Measurements from ENCODE around the gene RAB17. TPM values are rescaled to one million over a fixed set of nuclear protein-coding genes. Genes with fewer than 3 reads are reported as not detected.

RAB17 gene
- total RNA-seq (2022) (60.9 and 61.5 TPM in 2 replicates), Bru-seq, nascent RNA (percentile 85 among the genes with signal in this experiment), BruChase-seq, experiment 1, labeled RNA remaining after a 2-hour chase (percentile 92 among the genes with signal in this experiment), BruChase-seq, experiment 2, labeled RNA remaining after a 6-hour chase (percentile 92 among the genes with signal in this experiment)
- long read RNA-seq, transcript RAB17-202 (5 exons, 1,792 nt) = minor isoform, 17 of 77 reads
- long read RNA-seq, transcript RAB17-209 (2 exons, 937 nt) = minor isoform, 8 of 77 reads
- long read RNA-seq, transcript RAB17-201 (6 exons, 1,966 nt) = major isoform, 21 of 77 reads
- long read RNA-seq, partial matches to known transcripts = 4 of 77 reads
- long read RNA-seq, other reads (novel, unspliced or antisense) = 25 of 77 reads

DNA sequence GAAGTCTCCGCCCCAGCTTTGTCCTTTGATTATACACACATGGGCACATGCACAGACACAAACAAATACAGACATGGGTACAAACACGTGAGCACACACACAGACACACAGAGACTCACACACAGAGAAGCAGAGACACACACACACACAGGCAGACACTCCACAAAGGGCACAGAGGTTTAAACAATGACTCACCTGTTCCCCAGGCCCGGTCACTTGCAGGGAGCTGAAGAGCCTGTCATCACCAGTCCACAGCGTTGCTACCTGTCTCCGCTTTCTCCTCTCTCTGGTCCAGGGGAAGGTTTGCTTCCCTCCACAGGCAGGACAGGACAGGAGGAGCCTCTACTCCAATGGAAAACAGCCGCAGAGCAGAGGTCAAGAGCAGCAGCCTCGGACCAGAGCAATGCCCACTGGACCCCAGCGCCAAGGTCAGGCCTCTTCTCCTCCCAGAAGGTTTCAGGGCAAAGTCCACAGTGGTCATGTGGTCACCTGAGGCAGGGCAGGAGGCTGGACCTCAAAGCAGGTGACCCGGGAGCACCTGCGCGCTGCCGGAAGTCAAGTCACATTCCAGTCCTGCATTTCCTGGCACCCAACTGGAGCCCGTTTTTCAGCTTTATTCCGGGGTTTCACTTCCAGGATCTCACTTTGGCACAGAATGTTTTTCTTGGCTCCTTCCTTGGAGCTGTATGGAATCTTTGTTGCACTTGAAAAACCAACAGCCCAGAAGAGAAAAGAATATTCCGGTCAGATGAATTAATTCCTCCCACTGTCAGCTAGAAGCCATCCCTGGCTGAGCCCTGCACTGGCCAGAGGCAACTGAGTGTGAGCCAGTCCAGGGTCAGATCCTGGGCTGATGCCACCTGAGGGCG is at the start of gene RAB17:
Gene RAB17 (minus strand): TSS at position 463 of the 869 bp plus-strand sequence. CDS start 4,580 bp downstream, outside the sequence.
- POLR2A ChIA-PET = interaction anchor here (1.0 kb wide), 1 partner anchor 11 kb away, joined by 4 read pairs; no protein-coding TSS in a partner anchor
- H3K27me3 ChIP-seq (replicated peaks; ENCODE audit: control insufficient read depth, insufficient read depth, low read length) = no peaks in the 10 kb centered on the region

GRCh38 chr2:237639836-237640220 is 49.3 kb upstream of the RAB17 start:
- TF ChIP-seq, protein P1, sequence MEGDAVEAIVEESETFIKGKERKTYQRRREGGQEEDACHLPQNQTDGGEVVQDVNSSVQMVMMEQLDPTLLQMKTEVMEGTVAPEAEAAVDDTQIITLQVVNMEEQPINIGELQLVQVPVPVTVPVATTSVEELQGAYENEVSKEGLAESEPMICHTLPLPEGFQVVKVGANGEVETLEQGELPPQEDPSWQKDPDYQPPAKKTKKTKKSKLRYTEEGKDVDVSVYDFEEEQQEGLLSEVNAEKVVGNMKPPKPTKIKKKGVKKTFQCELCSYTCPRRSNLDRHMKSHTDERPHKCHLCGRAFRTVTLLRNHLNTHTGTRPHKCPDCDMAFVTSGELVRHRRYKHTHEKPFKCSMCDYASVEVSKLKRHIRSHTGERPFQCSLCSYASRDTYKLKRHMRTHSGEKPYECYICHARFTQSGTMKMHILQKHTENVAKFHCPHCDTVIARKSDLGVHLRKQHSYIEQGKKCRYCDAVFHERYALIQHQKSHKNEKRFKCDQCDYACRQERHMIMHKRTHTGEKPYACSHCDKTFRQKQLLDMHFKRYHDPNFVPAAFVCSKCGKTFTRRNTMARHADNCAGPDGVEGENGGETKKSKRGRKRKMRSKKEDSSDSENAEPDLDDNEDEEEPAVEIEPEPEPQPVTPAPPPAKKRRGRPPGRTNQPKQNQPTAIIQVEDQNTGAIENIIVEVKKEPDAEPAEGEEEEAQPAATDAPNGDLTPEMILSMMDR (IDR thresholded peaks at IDR 0.05; ENCODE audit: insufficient read depth in 1 of 2, low read depth in 1 of 2, low read length in 1 of 2, severe bottlenecking in 1 of 2, unreplicated experiment in 1 of 2) = no peak
- Mint-ChIP-seq H3K36me3 (ENCODE audit: insufficient read depth, unreplicated experiment) (peaks cover 5% of the 10 kb centered on the region), H3K27ac (ENCODE audit: unreplicated experiment) (no peak overlapping the region), H3K4me3 (ENCODE audit: unreplicated experiment) (no peak overlapping the region), H3K4me1 (ENCODE audit: low read depth, unreplicated experiment) (no peaks in the 10 kb centered on the region), H3K27me3 (ENCODE audit: insufficient read depth, unreplicated experiment) (no peaks in the 10 kb centered on the region), H3K9me3 (ENCODE audit: unreplicated experiment) (peaks cover 5% of the 10 kb centered on the region)
- H3K27me3 ChIP-seq (replicated peaks; ENCODE audit: control insufficient read depth, insufficient read depth, low read length) = no peaks in the 10 kb centered on the region
- no peaks in the 10 kb centered on the region for H3K36me3 ChIP-seq (ENCODE audit: control insufficient read depth, insufficient read depth, low read length)
- ChIA-PET CTCF (no interaction called here), POLR2A (no interaction called here)
- no peak overlapping the region for H3K4me3 ChIP-seq (ENCODE audit: low read depth, low read length)
- no peak for DNase-seq
- 0 out of 2 replicates have a peak, but pooled peaks cover under 1% of the 10 kb centered on the region for H3K4me1 ChIP-seq
- H3K9me3 ChIP-seq = no peaks in the 10 kb centered on the region
- BruUV-seq (replicated peaks) = no TSS peak
- intact Hi-C loops (cut with micrococcal nuclease; ENCODE audit: unreplicated experiment) = no loop called here

More for the DNA sequence above, at the start of gene RAB17:
- intact Hi-C loops (cut with micrococcal nuclease; ENCODE audit: unreplicated experiment) = loop anchor here (1.0 to 10.0 kb wide), 2 partner anchors 24 to 104 kb away; no protein-coding TSS in a partner anchor
- H3K4me3 Mint-ChIP-seq (ENCODE audit: unreplicated experiment) = peak within 1 kb of the TSS; percentile 88
- Histone ChIP-seq H3K4me1 (peaks cover 33% of the 10 kb centered on the region), H3K9me3 (no peaks in the 10 kb centered on the region), H3K4me3 (ENCODE audit: low read depth, low read length) (peak within 1 kb of the TSS; percentile 36), H3K36me3 (ENCODE audit: control insufficient read depth, insufficient read depth, low read length) (no peaks in the 10 kb centered on the region)
- TF ChIP-seq, protein P1 (IDR thresholded peaks at IDR 0.05; ENCODE audit: insufficient read depth in 1 of 2, low read depth in 1 of 2, low read length in 1 of 2, severe bottlenecking in 1 of 2, unreplicated experiment in 1 of 2) = no peak
- BruUV-seq (replicated peaks) = no TSS peak
- no peaks in the 10 kb centered on the region for H3K27me3 Mint-ChIP-seq (ENCODE audit: insufficient read depth, unreplicated experiment)
- H3K4me1 Mint-ChIP-seq (ENCODE audit: low read depth, unreplicated experiment) = peaks cover 18% of the 10 kb centered on the region
- CTCF ChIA-PET = interaction anchor here (1.0 to 1.6 kb wide), 4 partner anchors 11 to 97 kb away, joined by 3 to 7 read pairs (median 5); no protein-coding TSS in a partner anchor
- peak; percentile 87 to 91 for DNase-seq
- H3K27ac Mint-ChIP-seq (ENCODE audit: unreplicated experiment) = peak within 1 kb of the TSS; percentile 95
- no peaks in the 10 kb centered on the region for H3K9me3 Mint-ChIP-seq (ENCODE audit: unreplicated experiment)
- H3K36me3 Mint-ChIP-seq (ENCODE audit: insufficient read depth, unreplicated experiment) = peaks cover 37% of the 10 kb centered on the region
